ENCODE data around the gene MACROD2. TPM values are rescaled to one million over a fixed set of nuclear protein-coding genes. Genes with fewer than 3 reads are reported as not detected.

MACROD2 gene
- total RNA-seq, 1 donor from 2014 or later: 6.7 TPM

GRCh38 chr20:14723614-14724013, 728.3 kb downstream of the MACROD2 start:
- Mint-ChIP-seq H3K36me3 (no peaks in the 10 kb centered on the region), H3K9me3 (peaks cover 16% of the 10 kb centered on the region), H3K4me3 (no peak overlapping the region), H3K27me3 (no peaks in the 10 kb centered on the region), H3K4me1 (ENCODE audit: unreplicated experiment) (peaks cover 22% of the 10 kb centered on the region), H3K27ac (no peak overlapping the region)
- DNase-seq (ENCODE audit: extremely low spot score, unreplicated experiment): no peak
- TF ChIP-seq CTCF (conservative IDR thresholded peaks at IDR 0.05): no peak

- H3K27me3 Mint-ChIP-seq: no peaks in the 10 kb centered on the region
- H3K4me3 Mint-ChIP-seq: no peak overlapping the region
- H3K36me3 Mint-ChIP-seq: no peaks in the 10 kb centered on the region
- H3K9me3 Mint-ChIP-seq: peaks cover 16% of the 10 kb centered on the region
- DNase-seq (ENCODE audit: extremely low spot score, unreplicated experiment): no peak
- H3K4me1 Mint-ChIP-seq (ENCODE audit: unreplicated experiment): peaks cover 22% of the 10 kb centered on the region
- no peak for TF ChIP-seq CTCF (conservative IDR thresholded peaks at IDR 0.05)
- H3K27ac Mint-ChIP-seq: no peak overlapping the region
Measured at GRCh38 chr20:14724036-14724435, 728.7 kb downstream of the MACROD2 start.

GRCh38 chr20:14724468-14724867, 729.2 kb downstream of the MACROD2 start:
- H3K4me3 Mint-ChIP-seq: no peak overlapping the region
- peak overlapping the region; percentile 32 for H3K27ac Mint-ChIP-seq
- H3K27me3 Mint-ChIP-seq: no peaks in the 10 kb centered on the region
- no peak for TF ChIP-seq CTCF (conservative IDR thresholded peaks at IDR 0.05)
- no peaks in the 10 kb centered on the region for H3K36me3 Mint-ChIP-seq
- H3K4me1 Mint-ChIP-seq (ENCODE audit: unreplicated experiment): peaks cover 22% of the 10 kb centered on the region
- DNase-seq (ENCODE audit: extremely low spot score, unreplicated experiment): no peak
- H3K9me3 Mint-ChIP-seq: peaks cover 16% of the 10 kb centered on the region

GRCh38 chr20:14726591-14726990, 731.3 kb downstream of the MACROD2 start:
- no peak overlapping the region for H3K27ac Mint-ChIP-seq
- H3K27me3 Mint-ChIP-seq: no peaks in the 10 kb centered on the region
- H3K36me3 Mint-ChIP-seq: no peaks in the 10 kb centered on the region
- H3K9me3 Mint-ChIP-seq: peaks cover 11% of the 10 kb centered on the region
- DNase-seq (ENCODE audit: extremely low spot score, unreplicated experiment): no peak
- peaks cover 19% of the 10 kb centered on the region for H3K4me1 Mint-ChIP-seq (ENCODE audit: unreplicated experiment)
- no peak for TF ChIP-seq CTCF (conservative IDR thresholded peaks at IDR 0.05)
- no peak overlapping the region for H3K4me3 Mint-ChIP-seq

- DNase-seq (ENCODE audit: extremely low spot score, unreplicated experiment): no peak
- no peak overlapping the region for H3K27ac Mint-ChIP-seq
- TF ChIP-seq CTCF (conservative IDR thresholded peaks at IDR 0.05): no peak
Measured at GRCh38 chr20:14727485-14728150, 732.3 kb downstream of the MACROD2 start.

More at GRCh38 chr20:14727485-14728150, 732.3 kb downstream of the MACROD2 start:
- peaks cover 6% of the 10 kb centered on the region for H3K9me3 Mint-ChIP-seq
- no peaks in the 10 kb centered on the region for H3K36me3 Mint-ChIP-seq
- H3K4me3 Mint-ChIP-seq: no peak overlapping the region
- H3K4me1 Mint-ChIP-seq (ENCODE audit: unreplicated experiment): peaks cover 19% of the 10 kb centered on the region
- no peaks in the 10 kb centered on the region for H3K27me3 Mint-ChIP-seq
